Ovary (tissue), 3 donors: ENCODE measurements around the gene SERPING1.

Experiments used
- CTCF ChIP-seq, 3 donors: fragments of 450-650 bp in 2 of 3; fragments of 200-600 bp in 1 of 3; IDR thresholded peaks; one replicate each; pipeline versions ENCODE4 v1.5.1 to v1.8.0; 2016 to 2022; ENCODE audit warnings: antibody characterized with exemption in 3 of 3, mild to moderate bottlenecking in 1 of 3
- EP300 ChIP-seq: sonication (generic); formaldehyde crosslinking; IDR thresholded peaks from one replicate; pipeline ENCODE4 v1.6.1; 2017; ENCODE audit warnings: antibody characterized with exemption
- POLR2A ChIP-seq: fragments of 450-650 bp; IDR thresholded peaks from one replicate; pipeline ENCODE4 v1.6.1; 2017; ENCODE audit warnings: antibody characterized with exemption, mild to moderate bottlenecking, moderate library complexity
- donor health status: DM: no; HTN: no; CAD: no.

GRCh38 chr11:57632116-57632515 is 34.6 kb downstream of the SERPING1 start:
- TF ChIP-seq POLR2A: no peak
- TF ChIP-seq CTCF (IDR thresholded peaks at IDR 0.05): no peak
- TF ChIP-seq EP300: no peak
